Esophagus mucosa (tissue), 1 donor: ENCODE results near the gene IGLL1. TPM values are rescaled to one million over a fixed set of nuclear protein-coding genes. Genes with fewer than 3 reads are reported as not detected.
A peak's percentile ranks its signal among the peaks of the same experiment; 100 is the strongest.
"Not testable (repeated sequence)": the region's sequence is repeated elsewhere in the genome, so short reads cannot be mapped to it uniquely, and the experiment has no call there.

ENCODE experiments used
- ATAC-seq: fragments of 200-7000 bp; cut with Tn5 transposase; one replicate; pipeline ENCODE4 v1.9.1; 2020
- total RNA-seq: library from RNA; stranded (reverse); gene quantifications from one replicate; pipeline ENCODE4 v1.2.4, GENCODE V29; 2023
- donor health status: DM: yes; HTN: yes; CAD: no.

The IGLL1 gene
- not detected for total RNA-seq

DNA sequence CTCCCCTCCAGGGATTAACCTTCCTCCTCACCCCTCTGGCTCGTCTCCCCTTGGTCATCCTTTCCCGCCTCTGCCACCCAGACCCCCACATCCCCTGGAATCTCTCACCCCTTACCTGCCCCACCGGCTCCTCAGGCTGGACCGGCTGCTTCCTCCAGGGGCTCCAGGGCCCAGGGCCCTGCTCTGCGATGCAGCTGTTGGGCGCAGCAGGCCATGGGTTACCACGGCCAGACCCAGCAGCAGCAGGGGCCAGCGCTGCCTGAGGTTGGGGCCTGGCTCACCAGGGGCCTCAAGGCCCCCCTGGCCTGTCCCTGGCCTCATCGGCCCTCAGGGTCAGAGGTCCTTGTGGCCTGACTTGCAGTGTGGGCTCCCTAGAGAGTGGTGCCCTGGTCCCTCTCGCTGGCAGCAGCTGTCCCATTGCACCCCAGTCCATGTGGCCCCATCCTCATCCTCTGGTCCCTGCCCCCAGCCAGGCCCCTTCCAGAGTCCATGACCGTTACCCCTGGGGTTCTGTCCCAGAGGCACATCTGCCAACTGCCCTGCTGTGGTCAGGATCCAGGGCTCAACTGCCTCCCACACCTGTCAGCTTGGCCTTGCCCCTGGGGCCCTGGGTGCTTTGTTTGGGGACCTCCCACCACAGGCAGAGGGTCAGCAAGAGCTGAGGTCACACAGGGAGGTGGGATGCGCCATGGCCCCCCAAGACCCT, at the start of gene IGLL1:
Gene IGLL1, minus strand, starts transcription at position 421 of the 706 bp plus-strand sequence. Its CDS starts 100 bp downstream, at position 321.
- peak; percentile 25 for ATAC-seq

DNA sequence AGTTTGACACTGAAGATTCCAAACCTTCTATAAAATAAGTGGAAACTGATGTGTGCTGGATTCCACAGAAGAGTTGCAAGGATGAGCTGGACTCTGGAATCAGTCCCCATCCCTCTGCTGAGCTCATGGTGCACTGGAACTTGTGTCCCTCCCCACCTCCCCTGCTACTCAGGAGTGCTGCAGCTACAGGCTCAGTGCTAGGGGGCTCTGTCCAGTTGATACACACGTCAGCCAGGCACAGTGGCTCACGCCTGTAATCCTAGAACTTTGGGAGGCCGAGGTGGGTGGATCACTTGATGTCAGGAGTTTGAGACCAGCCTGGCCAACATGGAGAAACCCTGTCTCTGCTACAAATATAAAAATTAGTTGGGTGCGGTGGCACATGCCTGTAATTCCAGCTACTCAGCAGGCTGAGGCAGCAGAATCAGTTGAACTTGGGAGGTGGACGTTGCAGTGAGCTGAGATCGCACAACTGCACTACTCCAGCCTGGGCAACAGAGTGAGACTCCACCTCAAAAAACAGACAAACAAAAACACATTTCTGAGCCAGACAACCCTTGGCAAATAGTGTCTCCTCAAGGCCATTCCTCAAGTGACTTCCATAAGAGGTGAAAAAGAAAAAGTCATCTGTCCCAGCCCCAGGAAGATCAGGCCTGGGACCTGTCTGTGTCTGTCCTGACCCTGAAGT, 48.1 kb upstream of the IGLL1 start:
- not testable (repeated sequence) for ATAC-seq

DNA sequence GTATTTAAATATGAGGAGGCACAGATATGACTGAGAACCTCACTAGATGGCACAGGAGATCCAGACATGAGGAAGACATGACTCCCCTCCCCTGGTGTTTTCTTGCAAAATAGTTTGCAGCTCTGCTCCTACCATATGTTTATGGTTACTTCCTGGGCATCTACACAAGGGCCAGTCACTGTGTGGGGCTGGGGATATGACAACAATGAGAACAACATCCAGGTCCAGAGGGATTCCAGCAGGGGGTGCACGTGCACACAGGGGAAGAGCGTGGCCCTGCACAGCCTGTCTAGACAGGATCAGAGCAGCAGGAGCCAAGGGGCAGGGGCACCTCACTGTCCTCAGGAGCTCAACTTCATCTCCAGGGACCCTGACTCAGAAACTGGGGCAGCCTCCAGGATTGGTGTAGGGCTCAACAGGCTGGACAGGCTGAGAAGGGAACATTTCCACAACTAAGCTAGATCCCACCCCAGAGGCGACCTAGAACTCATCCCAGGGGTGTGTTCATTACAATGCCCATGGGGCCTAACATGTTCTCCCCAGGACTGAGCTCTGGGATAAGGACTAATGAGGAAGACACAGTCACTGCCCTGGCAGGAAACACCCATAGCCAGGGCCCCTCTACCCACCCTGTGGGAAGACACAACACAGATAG, 47.4 kb upstream of the IGLL1 start:
- ATAC-seq = peak; percentile 76

DNA sequence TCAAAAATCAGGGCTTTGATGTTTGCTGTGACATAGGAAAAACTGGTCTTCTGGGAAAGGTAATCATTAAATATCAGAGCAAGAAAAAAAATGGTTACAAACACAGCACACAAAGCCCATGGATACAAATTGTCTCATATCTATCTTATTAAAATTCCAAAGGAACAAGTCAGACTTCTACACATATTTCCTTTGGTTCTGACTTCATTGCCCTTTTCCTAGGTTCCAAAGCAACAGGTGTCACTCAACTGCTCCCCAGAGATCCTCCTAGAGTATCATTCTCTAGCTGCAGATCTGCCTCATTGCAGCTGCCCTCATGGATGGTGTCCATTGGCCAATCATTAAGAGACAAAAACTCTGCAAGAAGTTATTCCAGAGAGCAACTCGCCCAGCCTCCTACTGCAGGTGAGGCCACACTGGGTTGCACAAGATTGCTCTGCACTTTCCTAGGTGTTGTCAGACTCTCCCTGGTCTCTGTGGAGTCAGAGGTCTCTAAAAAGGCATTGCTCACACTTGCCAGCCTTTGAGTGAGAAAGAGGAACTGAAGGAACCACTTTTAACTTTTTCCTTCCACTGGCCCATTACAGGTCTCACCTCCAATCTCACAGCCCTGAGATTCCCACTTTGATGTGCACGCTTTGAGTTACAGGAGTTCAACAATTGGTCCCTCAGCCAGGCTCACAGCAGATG, 46.3 kb upstream of the IGLL1 start:
- ATAC-seq = no peak

- ATAC-seq = no peak
Measured at GRCh38 chr22:23622634-23623033, 42.5 kb upstream of the IGLL1 start.

GRCh38 chr22:23621916-23622315, 41.8 kb upstream of the IGLL1 start:
- ATAC-seq = not testable (repeated sequence)

GRCh38 chr22:23621082-23621780, 41.1 kb upstream of the IGLL1 start:
- no peak for ATAC-seq

DNA sequence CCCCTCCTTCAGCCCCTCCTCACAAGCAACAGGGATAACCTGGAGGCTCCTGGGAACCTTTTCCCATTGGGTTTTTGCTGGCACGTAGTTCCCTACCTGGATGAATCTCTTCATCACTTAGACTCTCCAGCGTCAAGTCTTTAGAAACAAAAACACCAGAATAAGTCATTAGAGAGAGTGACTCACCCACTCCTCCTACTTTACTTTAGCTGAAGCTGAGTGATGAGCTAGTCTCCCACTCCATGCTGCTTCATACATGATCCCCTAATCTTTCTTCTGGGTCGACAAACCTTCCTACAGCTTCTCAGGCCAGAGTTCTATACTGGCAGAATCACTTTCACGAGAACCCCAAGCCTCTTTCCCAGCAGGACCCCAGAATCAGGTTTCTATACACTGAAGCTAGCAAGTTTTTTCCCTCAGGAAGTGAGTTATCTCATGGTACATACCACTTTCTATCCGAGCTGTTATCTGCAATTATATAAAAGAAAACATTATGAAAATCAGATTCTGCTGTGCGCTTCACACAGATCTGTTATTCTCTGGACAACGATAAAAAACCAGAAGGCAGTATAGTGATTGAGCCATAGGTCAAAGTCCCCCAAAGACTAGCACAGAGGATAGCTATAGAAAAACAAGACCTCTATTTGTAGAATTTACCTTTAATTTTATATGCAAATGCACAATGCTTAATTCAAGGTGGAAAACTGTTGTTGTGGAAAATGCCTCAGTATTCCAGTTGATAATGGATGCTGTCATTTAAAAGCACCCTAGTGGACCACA, 33.3 kb upstream of the IGLL1 start:
- no peak for ATAC-seq

DNA sequence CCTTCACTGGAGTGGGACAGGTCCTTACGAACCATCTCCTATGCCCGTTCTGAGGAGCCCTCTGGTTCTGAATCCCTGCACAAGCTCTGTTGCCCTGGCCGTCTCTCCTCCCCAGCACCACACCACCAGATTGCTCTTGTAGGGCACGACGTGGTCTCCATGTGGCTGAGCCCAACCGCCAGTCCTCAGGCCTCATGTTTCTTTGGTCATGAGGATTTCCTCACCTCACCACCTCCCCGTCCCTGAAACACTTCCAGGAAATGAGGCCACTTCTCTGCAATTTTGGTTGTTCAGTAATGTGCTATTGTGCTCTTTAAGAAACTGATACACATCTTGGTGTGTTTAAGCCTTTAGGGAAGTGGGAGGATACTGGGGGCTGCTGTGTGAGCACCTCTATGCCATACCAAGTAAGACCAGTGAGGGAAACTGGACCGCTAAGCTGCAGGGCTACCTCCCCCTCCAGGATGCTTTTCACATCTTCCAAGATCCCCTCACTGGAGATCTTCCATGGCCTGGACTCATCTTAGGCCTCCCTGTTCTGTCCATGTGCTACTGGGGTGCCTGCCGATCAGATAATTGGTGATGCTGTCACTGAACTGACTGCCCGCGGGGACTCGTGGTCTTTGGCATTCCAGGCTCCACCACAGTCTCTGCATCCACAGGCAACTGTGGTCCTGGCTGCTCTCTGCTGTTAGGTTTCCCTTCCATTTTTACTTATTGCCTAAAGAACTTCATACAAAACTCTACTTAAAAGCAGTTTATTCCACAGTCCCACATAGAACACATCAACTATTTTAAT, 30.1 kb upstream of the IGLL1 start:
- ATAC-seq = no peak

DNA sequence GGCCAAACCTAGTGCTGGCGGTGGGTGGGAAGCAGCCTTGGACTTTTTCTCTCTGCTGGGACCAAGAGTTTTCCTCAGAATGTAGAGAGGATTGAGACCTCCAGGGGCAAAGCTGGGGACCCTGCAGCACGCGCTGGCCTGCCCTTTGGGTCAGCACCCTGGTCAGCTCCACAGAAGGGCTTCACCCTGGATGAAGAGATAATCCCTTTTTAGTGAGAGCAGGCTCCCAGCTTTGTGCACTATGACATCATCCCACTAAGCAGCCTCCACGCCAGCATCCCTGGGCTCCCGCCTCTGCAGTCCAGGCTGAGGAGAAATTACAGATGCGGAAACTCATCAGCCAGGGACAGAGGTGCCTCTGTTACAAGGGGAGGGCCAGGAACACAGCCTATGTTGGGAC, 28.5 kb upstream of the IGLL1 start:
- no peak for ATAC-seq

GRCh38 chr22:23606204-23607131, 26.4 kb upstream of the IGLL1 start:
- ATAC-seq = no peak

GRCh38 chr22:23604939-23605712, 25.0 kb upstream of the IGLL1 start:
- ATAC-seq = no peak

DNA sequence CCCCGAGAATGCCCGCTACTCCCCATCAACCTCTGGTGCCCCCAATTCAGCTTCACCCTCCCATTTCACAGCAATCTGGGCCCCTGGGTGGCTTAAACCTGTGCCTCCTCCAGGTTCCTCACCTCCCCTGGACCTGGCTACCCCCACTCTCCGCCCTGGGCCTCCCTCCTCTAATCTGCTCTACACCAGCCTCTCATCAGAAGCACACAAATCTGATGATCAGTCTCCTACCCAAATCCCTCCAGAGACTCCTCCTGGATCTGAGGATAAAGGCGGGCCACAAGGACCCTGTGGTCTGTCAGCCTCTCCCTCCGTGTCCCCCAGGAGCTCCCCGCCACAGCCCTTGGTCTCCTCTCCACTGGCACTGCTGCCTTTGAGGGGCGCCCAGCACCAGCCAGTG, 23.2 kb upstream of the IGLL1 start:
- ATAC-seq = no peak

DNA sequence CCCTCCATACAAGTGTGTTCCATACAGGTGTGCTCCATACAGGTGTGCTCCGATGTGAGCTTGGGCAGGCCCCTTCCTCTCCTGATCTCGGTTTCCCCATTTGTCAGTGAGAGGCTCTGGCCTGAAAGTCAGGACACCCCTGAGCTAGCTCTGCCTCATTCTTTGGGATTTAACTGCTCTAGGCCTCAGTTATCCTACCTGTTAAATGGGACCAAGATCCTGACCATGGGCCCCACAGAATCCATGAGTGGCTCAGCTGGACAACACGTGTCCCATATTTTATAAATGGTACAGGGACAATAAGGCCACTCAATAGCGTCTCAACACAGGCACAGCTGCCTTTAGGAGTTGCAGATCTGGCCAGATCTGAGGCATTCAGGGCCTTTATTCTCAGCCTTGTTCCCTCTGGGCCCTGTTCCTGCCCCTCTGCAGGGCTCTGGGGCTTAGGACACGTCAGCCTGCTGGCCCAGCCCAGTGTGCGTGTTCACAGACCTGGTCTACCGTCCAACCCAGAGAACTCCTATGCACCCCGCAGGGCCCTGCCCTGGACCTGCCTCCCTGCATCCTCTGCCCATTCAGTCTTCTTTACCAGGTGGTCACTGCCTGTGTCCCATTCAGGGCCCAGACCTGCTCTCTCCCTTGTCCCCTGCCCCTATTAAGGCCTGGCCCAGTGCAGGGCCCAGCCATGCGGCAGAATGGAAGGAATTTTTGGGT, 18.9 kb upstream of the IGLL1 start:
- peak; percentile 18 for ATAC-seq

GRCh38 chr22:23597576-23598268, 17.6 kb upstream of the IGLL1 start:
- not testable (repeated sequence) for ATAC-seq

DNA sequence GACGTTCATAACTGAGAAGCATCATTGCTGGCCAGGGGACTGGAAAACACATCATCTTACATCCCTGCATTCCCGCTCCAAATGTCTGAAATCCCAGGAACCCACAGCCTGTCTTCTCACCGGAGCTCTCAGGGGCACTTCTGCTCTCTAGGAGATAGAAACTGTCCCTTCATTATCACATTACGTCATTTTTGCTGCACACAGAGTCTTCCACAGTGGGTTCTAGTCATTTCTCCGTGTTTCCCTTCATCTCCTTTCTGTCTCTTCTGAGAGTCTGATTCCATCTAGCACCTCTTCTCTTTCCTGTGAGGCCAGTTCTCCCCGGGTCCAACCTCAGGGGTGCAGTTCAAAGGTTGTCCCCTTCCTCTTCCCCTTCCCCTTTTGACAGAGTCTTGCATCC, 15.8 kb upstream of the IGLL1 start:
- ATAC-seq = not testable (repeated sequence)

- ATAC-seq = no peak
Measured at GRCh38 chr22:23591846-23592245, 11.8 kb upstream of the IGLL1 start.
